ENCODE results near the gene GPX4.

GRCh38 chr19:1135454-1135853, 31.7 kb downstream of the GPX4 start:
- TF ChIP-seq POLR2A (IDR thresholded peaks at IDR 0.05) (no peak), CTCF (IDR thresholded peaks at IDR 0.05) (no peak)

Measured in testis (tissue), 2 donors.